ENCODE data around the gene GMPPB.

The GMPPB gene

DNA sequence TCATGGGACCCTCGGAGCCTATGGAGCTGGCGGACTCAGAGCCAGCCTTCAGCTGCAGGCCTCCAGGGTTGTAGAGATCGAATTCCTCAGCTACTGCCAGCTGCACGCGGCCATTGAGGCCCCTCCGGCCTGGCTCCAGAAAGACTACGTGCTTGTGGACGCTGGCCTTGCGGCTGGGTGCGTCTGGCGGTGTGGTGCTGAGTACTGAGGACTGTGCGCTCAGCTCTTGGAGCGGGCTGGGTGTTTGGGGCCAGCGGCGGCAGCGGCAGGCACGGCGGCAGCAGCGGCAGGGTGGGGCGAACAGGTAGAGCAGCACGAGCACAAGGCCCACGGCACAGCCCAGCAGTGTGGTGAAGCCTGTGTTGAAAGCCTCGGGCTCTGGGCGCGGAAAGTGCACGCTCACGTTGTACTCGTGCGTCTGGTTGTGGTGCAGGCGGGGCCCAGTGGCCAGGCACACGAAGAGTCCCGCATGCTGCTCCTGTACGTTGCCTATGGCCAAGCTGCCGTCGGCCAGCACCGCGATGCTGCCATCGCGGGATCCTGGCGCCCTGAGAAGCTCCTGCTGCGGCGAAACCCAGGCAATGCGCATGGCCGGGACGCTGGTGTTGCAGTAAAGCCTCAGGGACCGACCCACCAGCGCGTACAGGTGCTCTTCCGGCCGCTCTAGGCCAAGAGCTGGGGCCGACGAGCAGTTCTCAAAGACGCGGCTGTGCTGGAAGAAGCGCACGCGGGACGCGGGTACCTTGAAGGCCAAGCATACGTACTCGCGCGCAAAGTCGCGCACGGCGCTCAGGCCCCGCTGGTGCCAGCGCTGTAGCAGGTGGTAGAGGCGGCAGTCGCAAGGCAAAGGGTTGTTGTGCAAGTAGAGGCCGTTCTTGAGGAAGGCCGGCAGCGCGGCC is 5.5 kb downstream of the GMPPB start:
- TF ChIP-seq, protein P1, sequence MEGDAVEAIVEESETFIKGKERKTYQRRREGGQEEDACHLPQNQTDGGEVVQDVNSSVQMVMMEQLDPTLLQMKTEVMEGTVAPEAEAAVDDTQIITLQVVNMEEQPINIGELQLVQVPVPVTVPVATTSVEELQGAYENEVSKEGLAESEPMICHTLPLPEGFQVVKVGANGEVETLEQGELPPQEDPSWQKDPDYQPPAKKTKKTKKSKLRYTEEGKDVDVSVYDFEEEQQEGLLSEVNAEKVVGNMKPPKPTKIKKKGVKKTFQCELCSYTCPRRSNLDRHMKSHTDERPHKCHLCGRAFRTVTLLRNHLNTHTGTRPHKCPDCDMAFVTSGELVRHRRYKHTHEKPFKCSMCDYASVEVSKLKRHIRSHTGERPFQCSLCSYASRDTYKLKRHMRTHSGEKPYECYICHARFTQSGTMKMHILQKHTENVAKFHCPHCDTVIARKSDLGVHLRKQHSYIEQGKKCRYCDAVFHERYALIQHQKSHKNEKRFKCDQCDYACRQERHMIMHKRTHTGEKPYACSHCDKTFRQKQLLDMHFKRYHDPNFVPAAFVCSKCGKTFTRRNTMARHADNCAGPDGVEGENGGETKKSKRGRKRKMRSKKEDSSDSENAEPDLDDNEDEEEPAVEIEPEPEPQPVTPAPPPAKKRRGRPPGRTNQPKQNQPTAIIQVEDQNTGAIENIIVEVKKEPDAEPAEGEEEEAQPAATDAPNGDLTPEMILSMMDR (conservative IDR thresholded peaks at IDR 0.05), result no peak
- no peak for TF ChIP-seq ZFX (IDR thresholded peaks at IDR 0.05)
- H3K27ac ChIP-seq, result no peak overlapping the region

GRCh38 chr3:49717211-49717958 is 6.4 kb downstream of the GMPPB start:
- no peak overlapping the region for H3K27ac ChIP-seq
- TF ChIP-seq ZFX (IDR thresholded peaks at IDR 0.05), result no peak

- H3K27ac ChIP-seq, result no peak overlapping the region
- TF ChIP-seq, protein P1 (conservative IDR thresholded peaks at IDR 0.05), result no peak
- TF ChIP-seq ZFX (IDR thresholded peaks at IDR 0.05), result no peak
Measured at GRCh38 chr3:49716691-49717210, 7.0 kb downstream of the GMPPB start.

DNA sequence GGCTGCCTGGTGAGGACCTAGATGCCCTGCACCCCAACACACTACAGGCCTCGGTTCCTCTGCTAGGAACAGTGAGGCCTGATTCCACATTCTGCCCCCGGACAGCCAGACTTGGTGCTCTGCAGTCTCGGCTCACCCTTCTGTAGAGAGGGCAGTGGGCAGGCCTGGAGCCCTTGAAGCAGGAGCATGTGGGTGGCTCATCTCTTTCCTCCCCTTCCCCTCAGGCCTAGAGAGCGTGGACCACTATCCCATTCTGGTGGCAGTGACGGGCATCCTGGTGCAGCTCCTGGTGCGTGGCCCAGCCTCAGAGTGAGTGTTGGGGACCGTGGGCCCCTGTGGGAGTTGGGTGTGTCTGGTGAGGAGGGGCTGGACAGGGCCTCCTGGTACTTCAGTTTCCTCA is 7.6 kb downstream of the GMPPB start:
- H3K27ac ChIP-seq, result no peak overlapping the region
- TF ChIP-seq ZFX (IDR thresholded peaks at IDR 0.05), result no peak
- TF ChIP-seq, protein P1 (conservative IDR thresholded peaks at IDR 0.05), result no peak

DNA sequence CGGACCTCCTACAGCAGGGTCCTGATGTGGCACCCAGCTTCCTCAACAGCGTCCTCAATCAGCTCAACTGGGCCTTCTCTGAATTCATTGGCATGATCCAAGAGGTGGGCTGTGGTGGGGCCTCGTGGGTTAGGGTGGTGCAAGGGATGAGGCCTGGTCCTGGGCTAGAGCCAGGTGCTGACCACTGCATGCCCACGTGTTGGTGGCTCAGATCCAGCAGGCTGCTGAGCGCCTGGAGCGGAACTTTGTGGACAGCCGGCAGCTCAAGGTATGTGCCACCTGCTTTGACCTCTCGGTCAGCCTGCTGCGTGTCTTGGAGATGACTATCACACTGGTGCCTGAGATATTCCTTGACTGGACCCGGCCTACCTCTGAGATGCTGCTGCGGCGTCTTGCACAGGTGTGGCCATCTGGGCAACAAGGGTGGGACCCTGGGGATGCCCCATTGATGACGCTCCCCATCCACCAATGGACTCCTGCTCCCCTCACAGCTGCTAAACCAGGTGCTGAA is 8.1 kb downstream of the GMPPB start:
- no peak overlapping the region for H3K27ac ChIP-seq

DNA sequence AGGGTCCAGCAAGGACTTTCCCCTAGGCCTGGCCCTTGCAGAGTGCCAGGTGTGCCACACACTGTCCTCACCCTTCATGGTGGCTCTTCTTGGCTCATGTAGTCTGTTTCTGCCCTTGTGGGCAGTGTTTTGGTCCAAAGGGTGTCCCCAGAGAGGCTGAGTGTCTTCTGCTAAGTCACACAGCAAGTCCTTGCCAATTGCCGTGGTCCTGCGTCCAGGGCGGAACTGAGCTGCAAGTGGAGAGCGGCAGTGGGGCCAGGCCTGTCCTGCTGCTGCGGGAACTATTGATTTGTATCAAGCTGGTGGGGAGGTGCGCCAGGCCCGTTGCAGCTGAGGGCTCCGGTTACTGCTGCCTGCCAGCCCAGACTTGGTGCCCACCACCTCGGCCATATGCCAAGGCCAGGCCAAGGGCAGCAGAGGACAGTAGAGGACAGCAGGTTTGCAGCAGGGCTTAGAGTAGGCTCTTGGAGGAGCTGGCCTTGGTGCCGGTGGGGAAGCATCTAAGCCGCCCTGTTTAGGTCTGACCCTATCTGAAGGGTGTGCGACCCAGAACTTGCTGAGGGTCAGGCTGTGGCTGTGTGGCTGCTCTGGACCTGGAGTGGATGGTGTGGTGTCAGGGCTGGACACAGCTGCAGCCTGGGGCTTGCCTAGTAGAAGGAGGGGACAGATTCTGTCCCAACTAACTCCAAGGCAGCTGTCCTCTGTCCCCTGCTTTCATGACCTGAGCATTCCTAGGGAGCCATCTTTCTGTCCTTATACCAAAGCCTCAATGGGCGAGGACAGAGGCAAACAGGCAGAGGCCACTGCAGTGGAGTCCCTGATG is 8.8 kb downstream of the GMPPB start:
- H3K27ac ChIP-seq, result no peak overlapping the region
- TF ChIP-seq ZFX (IDR thresholded peaks at IDR 0.05), result no peak
- TF ChIP-seq, protein P1 (conservative IDR thresholded peaks at IDR 0.05), result no peak

More for the DNA sequence above, 8.1 kb downstream of the GMPPB start:
- TF ChIP-seq, protein P1 (conservative IDR thresholded peaks at IDR 0.05), result no peak
- no peak for TF ChIP-seq ZFX (IDR thresholded peaks at IDR 0.05)

Measured in C4-2B (cell line).